Measurements from ENCODE around the gene SHISA4.

- TF ChIP-seq ZBTB43 (CRISPR knock-in tag; IDR thresholded peaks at IDR 0.05) = no peak
- TF ChIP-seq MXD4 (CRISPR knock-in tag; IDR thresholded peaks at IDR 0.05; ENCODE audit: borderline replicate concordance) = no peak
- no peak for TF ChIP-seq ATF1 (CRISPR knock-in tag; IDR thresholded peaks at IDR 0.05)
- TF ChIP-seq ZNF317 (CRISPR knock-in tag; IDR thresholded peaks at IDR 0.05; ENCODE audit: borderline replicate concordance, low read depth) = no peak
- TF ChIP-seq CTCF (IDR thresholded peaks at IDR 0.05) = no peak
- TF ChIP-seq USF2 (CRISPR knock-in tag; IDR thresholded peaks at IDR 0.05) = no peak
- no peak for TF ChIP-seq NFATC4 (CRISPR knock-in tag; IDR thresholded peaks at IDR 0.05)
- no peak for TF ChIP-seq NFE2L1 (CRISPR knock-in tag; IDR thresholded peaks at IDR 0.05)
- TF ChIP-seq TP53 (CRISPR knock-in tag; IDR thresholded peaks at IDR 0.05) = no peak
- no peak for TF ChIP-seq ZBTB21 (CRISPR knock-in tag; IDR thresholded peaks at IDR 0.05; ENCODE audit: borderline replicate concordance)
- TF ChIP-seq NR2C2 (CRISPR knock-in tag; IDR thresholded peaks at IDR 0.05) = no peak
- no peak for TF ChIP-seq NFYB (CRISPR knock-in tag; conservative IDR thresholded peaks at IDR 0.05; ENCODE audit: low read depth)
Measured at GRCh38 chr1:201886103-201886885, 2.4 kb upstream of the SHISA4 start.
